SH-SY5Y (cell line): ENCODE results near the gene KRT12.

Experiments
- GATA2 ChIP-seq: IDR thresholded peaks from 2 replicates; pipeline ENCODE4 v1.6.1; 2011; ENCODE audit warnings: mild to moderate bottlenecking, low read depth, low read length
- GATA3 ChIP-seq: IDR thresholded peaks from 2 replicates; pipeline ENCODE4 v1.6.1; 2011; ENCODE audit warnings: low read depth, mild to moderate bottlenecking, low read length, moderate library complexity

The KRT12 gene

GRCh38 chr17:40900809-40901356, 33.9 kb upstream of the KRT12 start:
- TF ChIP-seq GATA3 (no peak), GATA2 (no peak)

GRCh38 chr17:40896916-40897455, 30.0 kb upstream of the KRT12 start:
- TF ChIP-seq GATA3 (no peak), GATA2 (no peak)

- TF ChIP-seq GATA3 (no peak), GATA2 (no peak)
These were observed 28.2 kb upstream of the KRT12 start for GRCh38 chr17:40895106-40895730.

- TF ChIP-seq GATA3 (no peak), GATA2 (no peak)
These were observed 21.2 kb upstream of the KRT12 start for GRCh38 chr17:40888196-40888720.

GRCh38 chr17:40886090-40886489, 19.1 kb upstream of the KRT12 start:
- TF ChIP-seq GATA2 = no peak
- no peak for TF ChIP-seq GATA3

GRCh38 chr17:40884708-40885512, 17.9 kb upstream of the KRT12 start, which contains the start of gene KRT20:
TSS of gene KRT20 (minus strand) at chr17:40885242. CDS start at chr17:40885185, 57 bp downstream.
- no peak for TF ChIP-seq GATA3
- no peak for TF ChIP-seq GATA2

- TF ChIP-seq GATA3 = no peak
- TF ChIP-seq GATA2 = no peak
These were observed 16.8 kb upstream of the KRT12 start for GRCh38 chr17:40883626-40884334.

GRCh38 chr17:40883031-40883430, 16.0 kb upstream of the KRT12 start:
- TF ChIP-seq GATA2 (no peak), GATA3 (no peak)

GRCh38 chr17:40879026-40879425, 12.0 kb upstream of the KRT12 start:
- TF ChIP-seq GATA2 = no peak
- no peak for TF ChIP-seq GATA3

- TF ChIP-seq GATA3 (no peak), GATA2 (no peak)
These were observed 11.0 kb upstream of the KRT12 start for GRCh38 chr17:40878044-40878443.

- TF ChIP-seq GATA3 (no peak), GATA2 (no peak)
These were observed 6.8 kb upstream of the KRT12 start for GRCh38 chr17:40873801-40874200.

- TF ChIP-seq GATA2 = no peak
- no peak for TF ChIP-seq GATA3
These were observed 6.2 kb upstream of the KRT12 start for GRCh38 chr17:40873255-40873654.

GRCh38 chr17:40872416-40872815, 5.4 kb upstream of the KRT12 start:
- no peak for TF ChIP-seq GATA3
- TF ChIP-seq GATA2 = no peak

- TF ChIP-seq GATA2 = no peak
- no peak for TF ChIP-seq GATA3
These were observed 4.3 kb upstream of the KRT12 start for GRCh38 chr17:40871316-40871715.

- TF ChIP-seq GATA2 (no peak), GATA3 (no peak)
These were observed 3.1 kb upstream of the KRT12 start for GRCh38 chr17:40870136-40870535.
